ENCODE data around the gene CELSR1.
A peak's percentile ranks its signal among the peaks of the same experiment; 100 is the strongest.
"Not testable (repeated sequence)": the region's sequence is repeated elsewhere in the genome, so short reads cannot be mapped to it uniquely, and the experiment has no call there.

The CELSR1 gene

GRCh38 chr22:46507451-46508425 lies 29.7 kb downstream of the CELSR1 start:
- no peak for DNase-seq (ENCODE audit: low read depth)
- in situ Hi-C loops (cut with HindIII; ENCODE audit: low sequenced_read_pairs) = no loop called here
- no peak for TF ChIP-seq CTCF (IDR thresholded peaks at IDR 0.05; ENCODE audit: low read depth, low read length, missing control alignments)
- H3K4me3 ChIP-seq (ENCODE audit: low read depth, low read length) = no peak overlapping the region

- peak; percentile 56 for DNase-seq (ENCODE audit: low read depth)
- TF ChIP-seq CTCF (IDR thresholded peaks at IDR 0.05; ENCODE audit: low read depth, low read length, missing control alignments) = no peak
- no peak overlapping the region for H3K4me3 ChIP-seq (ENCODE audit: low read depth, low read length)
- in situ Hi-C loops (cut with HindIII; ENCODE audit: low sequenced_read_pairs) = no loop called here
These were observed 32.8 kb downstream of the CELSR1 start for GRCh38 chr22:46504584-46504983.

GRCh38 chr22:46502440-46503175 lies 34.8 kb downstream of the CELSR1 start:
- no peak overlapping the region for H3K4me3 ChIP-seq (ENCODE audit: low read depth, low read length)
- DNase-seq (ENCODE audit: low read depth) = no peak
- TF ChIP-seq CTCF (IDR thresholded peaks at IDR 0.05; ENCODE audit: low read depth, low read length, missing control alignments) = no peak
- in situ Hi-C loops (cut with HindIII; ENCODE audit: low sequenced_read_pairs) = no loop called here

GRCh38 chr22:46501701-46502100 lies 35.7 kb downstream of the CELSR1 start:
- H3K4me3 ChIP-seq (ENCODE audit: low read depth, low read length) = no peak overlapping the region
- in situ Hi-C loops (cut with HindIII; ENCODE audit: low sequenced_read_pairs) = no loop called here
- TF ChIP-seq CTCF (IDR thresholded peaks at IDR 0.05; ENCODE audit: low read depth, low read length, missing control alignments) = no peak
- DNase-seq (ENCODE audit: low read depth) = peak; percentile 64

- in situ Hi-C loops (cut with HindIII; ENCODE audit: low sequenced_read_pairs); DNase-seq (ENCODE audit: low read depth); H3K4me3 ChIP-seq (ENCODE audit: low read depth, low read length): not testable (repeated sequence)
These were observed 36.2 kb downstream of the CELSR1 start for GRCh38 chr22:46501265-46501664.

GRCh38 chr22:46500201-46500600 lies 37.2 kb downstream of the CELSR1 start:
- no peak overlapping the region for H3K4me3 ChIP-seq (ENCODE audit: low read depth, low read length)
- no peak for TF ChIP-seq CTCF (IDR thresholded peaks at IDR 0.05; ENCODE audit: low read depth, low read length, missing control alignments)
- in situ Hi-C loops (cut with HindIII; ENCODE audit: low sequenced_read_pairs) = no loop called here
- DNase-seq (ENCODE audit: low read depth) = no peak

- in situ Hi-C loops (cut with HindIII; ENCODE audit: low sequenced_read_pairs) = loop anchor here (5.0 kb wide), 1 partner anchor 82 kb away; no protein-coding TSS in a partner anchor
- H3K4me3 ChIP-seq (ENCODE audit: low read depth, low read length) = no peak overlapping the region
- DNase-seq (ENCODE audit: low read depth) = no peak
- TF ChIP-seq CTCF (IDR thresholded peaks at IDR 0.05; ENCODE audit: low read depth, low read length, missing control alignments) = no peak
These were observed 37.6 kb downstream of the CELSR1 start for GRCh38 chr22:46499805-46500189.
